ENCODE results near the gene SNRNP70. TPM values are rescaled to one million over a fixed set of nuclear protein-coding genes. Genes with fewer than 3 reads are reported as not detected.
A peak's percentile ranks its signal among the peaks of the same experiment; 100 is the strongest.

The SNRNP70 gene
- total RNA-seq, 1 donor from 2014 or later: 355 TPM

DNA sequence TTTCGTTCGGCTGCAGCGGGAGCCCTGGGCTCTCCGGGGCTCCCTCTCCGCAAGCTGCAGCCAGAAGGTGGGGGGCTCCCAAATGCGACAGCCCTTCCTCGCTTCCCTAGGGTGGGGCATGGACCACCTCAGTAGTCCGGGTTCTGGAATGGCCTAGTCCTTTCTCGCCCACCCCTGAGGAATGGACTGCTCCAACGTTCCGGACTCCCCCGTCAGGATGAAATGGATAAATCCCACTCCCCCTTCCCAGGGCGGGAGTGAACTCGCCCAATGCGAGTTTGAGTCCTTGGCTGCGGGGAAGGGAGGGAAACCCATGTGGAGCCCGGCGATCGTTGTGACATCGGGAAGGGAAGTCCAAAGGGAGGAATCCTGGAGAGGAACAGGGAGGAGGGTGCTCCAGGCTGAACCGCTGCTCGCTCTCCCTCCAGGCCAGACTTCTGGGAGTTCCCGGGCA lies 64.4 kb downstream of the SNRNP70 start:
- TF ChIP-seq, protein P1, sequence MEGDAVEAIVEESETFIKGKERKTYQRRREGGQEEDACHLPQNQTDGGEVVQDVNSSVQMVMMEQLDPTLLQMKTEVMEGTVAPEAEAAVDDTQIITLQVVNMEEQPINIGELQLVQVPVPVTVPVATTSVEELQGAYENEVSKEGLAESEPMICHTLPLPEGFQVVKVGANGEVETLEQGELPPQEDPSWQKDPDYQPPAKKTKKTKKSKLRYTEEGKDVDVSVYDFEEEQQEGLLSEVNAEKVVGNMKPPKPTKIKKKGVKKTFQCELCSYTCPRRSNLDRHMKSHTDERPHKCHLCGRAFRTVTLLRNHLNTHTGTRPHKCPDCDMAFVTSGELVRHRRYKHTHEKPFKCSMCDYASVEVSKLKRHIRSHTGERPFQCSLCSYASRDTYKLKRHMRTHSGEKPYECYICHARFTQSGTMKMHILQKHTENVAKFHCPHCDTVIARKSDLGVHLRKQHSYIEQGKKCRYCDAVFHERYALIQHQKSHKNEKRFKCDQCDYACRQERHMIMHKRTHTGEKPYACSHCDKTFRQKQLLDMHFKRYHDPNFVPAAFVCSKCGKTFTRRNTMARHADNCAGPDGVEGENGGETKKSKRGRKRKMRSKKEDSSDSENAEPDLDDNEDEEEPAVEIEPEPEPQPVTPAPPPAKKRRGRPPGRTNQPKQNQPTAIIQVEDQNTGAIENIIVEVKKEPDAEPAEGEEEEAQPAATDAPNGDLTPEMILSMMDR (IDR thresholded peaks at IDR 0.05; ENCODE audit: unreplicated experiment): no peak
- peaks cover 41% of the 10 kb centered on the region for H3K27me3 Mint-ChIP-seq
- peak overlapping the region; percentile 85 for H3K4me3 Mint-ChIP-seq (ENCODE audit: low read depth)
- H3K9me3 Mint-ChIP-seq (ENCODE audit: low read depth): peaks cover 6% of the 10 kb centered on the region
- H3K4me1 Mint-ChIP-seq (ENCODE audit: low read depth): peaks cover 7% of the 10 kb centered on the region
- peak; percentile 65 for DNase-seq (ENCODE audit: low spot score, unreplicated experiment)
- H3K27ac Mint-ChIP-seq: peak overlapping the region; percentile 96
- no peaks in the 10 kb centered on the region for H3K36me3 Mint-ChIP-seq (ENCODE audit: insufficient read depth)

DNA sequence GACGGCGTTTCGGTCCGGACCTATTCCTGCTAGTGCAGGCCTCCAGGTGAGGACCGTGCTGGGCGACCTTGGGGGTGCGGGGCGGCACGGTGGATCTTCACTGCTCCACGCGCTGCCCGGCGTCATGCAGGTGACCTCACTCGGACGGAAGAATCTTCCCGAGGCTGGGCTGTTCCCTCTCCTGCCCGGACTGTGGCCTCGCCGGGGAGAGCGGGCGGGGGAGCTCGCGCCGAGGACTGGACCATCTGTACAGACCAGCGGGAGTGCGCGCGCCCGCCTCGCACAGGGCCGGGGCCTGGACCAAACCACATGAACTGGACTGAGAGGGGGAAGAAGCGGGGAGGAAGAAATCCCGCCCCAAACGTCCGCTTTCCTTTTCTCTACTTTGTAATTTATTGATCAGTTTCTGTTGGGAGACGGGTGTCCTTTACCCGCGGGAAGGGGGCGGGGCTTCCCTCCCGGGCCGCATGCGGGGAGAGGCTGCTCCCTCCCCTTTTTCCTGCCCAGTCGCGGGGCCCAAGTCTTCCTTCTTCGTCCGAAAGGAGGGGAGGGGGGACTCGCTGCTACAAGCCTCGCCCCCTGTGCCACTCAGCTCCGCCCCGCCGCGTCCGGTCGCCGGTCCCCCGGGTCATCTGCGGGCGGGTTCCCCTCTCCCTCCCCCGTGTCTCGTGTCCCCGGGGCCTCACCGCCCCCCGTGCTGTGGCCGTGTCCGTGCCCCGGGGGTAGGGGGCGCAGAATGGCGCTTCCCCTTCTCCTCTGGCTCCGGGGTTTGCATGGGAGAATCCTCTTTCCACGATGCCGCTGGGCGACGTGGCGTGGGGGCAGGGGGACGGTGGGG lies 65.1 kb downstream of the SNRNP70 start:
- peaks cover 7% of the 10 kb centered on the region for H3K4me1 Mint-ChIP-seq (ENCODE audit: low read depth)
- TF ChIP-seq, protein P1 (IDR thresholded peaks at IDR 0.05; ENCODE audit: unreplicated experiment): no peak
- peaks cover 8% of the 10 kb centered on the region for H3K9me3 Mint-ChIP-seq (ENCODE audit: low read depth)
- H3K4me3 Mint-ChIP-seq (ENCODE audit: low read depth): peak overlapping the region; percentile 85
- peak; percentile 85 for DNase-seq (ENCODE audit: low spot score, unreplicated experiment)
- H3K27me3 Mint-ChIP-seq: peaks cover 42% of the 10 kb centered on the region
- H3K27ac Mint-ChIP-seq: peak overlapping the region; percentile 96
- H3K36me3 Mint-ChIP-seq (ENCODE audit: insufficient read depth): no peaks in the 10 kb centered on the region

DNA sequence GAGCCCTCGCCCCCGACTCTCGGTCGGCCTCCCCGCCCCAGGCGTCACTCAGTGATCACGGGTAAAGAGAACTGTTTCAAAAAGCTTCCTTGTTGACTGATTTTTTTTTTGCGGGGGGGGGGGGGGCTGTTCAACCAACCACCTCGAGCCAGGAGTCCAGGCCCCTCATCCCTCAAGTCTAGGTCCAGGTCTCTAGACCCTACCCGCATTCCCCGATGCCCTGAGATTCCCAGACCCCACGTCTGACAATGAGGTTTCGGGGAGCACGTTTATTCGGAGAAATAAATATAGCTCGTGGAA lies 65.6 kb downstream of the SNRNP70 start:
- H3K4me1 Mint-ChIP-seq (ENCODE audit: low read depth): peaks cover 11% of the 10 kb centered on the region
- DNase-seq (ENCODE audit: low spot score, unreplicated experiment): no peak
- H3K9me3 Mint-ChIP-seq (ENCODE audit: low read depth): peaks cover 8% of the 10 kb centered on the region
- H3K27ac Mint-ChIP-seq: no peak overlapping the region
- TF ChIP-seq, protein P1 (IDR thresholded peaks at IDR 0.05; ENCODE audit: unreplicated experiment): no peak
- peak overlapping the region; percentile 85 for H3K4me3 Mint-ChIP-seq (ENCODE audit: low read depth)
- no peaks in the 10 kb centered on the region for H3K36me3 Mint-ChIP-seq (ENCODE audit: insufficient read depth)
- H3K27me3 Mint-ChIP-seq: peaks cover 42% of the 10 kb centered on the region

DNA sequence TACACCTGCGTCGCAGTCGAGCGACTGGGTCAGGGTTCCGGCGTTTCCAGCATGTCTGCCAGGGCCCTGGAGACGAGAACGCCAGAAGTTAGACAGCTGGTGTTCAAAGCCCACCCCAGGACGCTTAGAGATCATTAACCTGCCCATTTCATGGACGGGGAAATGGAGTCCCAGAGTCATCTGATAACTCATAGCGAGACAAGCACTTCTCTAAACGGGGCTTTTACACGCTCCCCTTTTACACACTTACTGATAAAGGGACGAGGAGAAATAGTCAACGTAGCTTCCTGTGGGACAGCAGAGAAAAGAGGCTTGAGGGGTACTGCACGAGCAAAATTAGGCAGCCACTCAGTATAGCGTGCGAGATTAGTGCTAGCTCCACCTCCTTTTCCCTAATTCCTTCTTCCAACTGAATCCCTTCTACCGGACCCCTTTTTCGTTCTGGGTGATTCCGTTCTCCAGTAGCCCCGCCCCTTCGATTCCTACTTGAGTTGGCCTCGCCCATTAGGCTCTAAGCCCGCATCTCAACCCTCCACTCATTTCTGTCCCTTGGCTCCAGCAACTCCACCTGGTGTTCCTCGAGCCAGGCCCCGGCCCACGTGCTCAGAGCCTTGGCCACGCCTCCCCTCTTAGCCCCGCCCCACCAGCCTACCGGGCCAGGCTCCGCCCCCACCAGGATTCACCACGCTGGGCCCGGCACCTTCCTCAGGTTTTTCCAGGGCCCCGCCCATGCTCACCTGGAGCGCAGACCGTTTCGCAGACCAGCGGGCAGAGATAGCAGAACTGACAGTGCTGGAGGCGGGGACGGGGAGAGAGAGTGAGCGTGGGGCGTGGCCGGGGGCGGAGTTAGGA lies 66.2 kb downstream of the SNRNP70 start:
- H3K27me3 Mint-ChIP-seq: peaks cover 43% of the 10 kb centered on the region
- peak overlapping the region; percentile 50 for H3K4me3 Mint-ChIP-seq (ENCODE audit: low read depth)
- H3K4me1 Mint-ChIP-seq (ENCODE audit: low read depth): peaks cover 11% of the 10 kb centered on the region
- H3K36me3 Mint-ChIP-seq (ENCODE audit: insufficient read depth): no peaks in the 10 kb centered on the region
- peak overlapping the region; percentile 79 for H3K27ac Mint-ChIP-seq
- TF ChIP-seq, protein P1 (IDR thresholded peaks at IDR 0.05; ENCODE audit: unreplicated experiment): no peak
- DNase-seq (ENCODE audit: low spot score, unreplicated experiment): peak; percentile 62
- peaks cover 8% of the 10 kb centered on the region for H3K9me3 Mint-ChIP-seq (ENCODE audit: low read depth)

DNA sequence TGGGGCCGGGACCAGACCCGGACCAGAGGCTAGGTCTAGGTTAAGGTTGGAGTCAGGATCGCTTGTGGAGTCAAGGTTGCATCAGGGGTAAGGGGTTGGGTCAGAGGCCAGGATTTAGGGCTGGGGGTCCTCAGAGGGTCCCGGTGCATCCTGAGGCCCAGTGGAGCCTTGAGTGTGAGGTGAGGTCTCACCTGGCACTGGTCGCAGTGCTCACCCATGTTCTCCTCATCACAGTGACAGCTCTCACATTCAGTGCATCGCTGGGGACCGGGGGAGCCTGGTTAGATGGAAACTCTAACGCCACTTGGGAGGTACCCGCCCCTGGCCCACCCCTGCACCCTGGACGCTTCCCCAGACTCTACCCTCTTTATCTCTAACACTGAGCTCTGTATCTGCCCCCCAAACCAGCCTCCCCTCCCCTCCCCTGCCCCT lies 66.9 kb downstream of the SNRNP70 start:
- Mint-ChIP-seq H3K9me3 (ENCODE audit: low read depth) (peaks cover 8% of the 10 kb centered on the region), H3K27ac (no peak overlapping the region), H3K27me3 (peaks cover 38% of the 10 kb centered on the region), H3K36me3 (ENCODE audit: insufficient read depth) (no peaks in the 10 kb centered on the region), H3K4me3 (ENCODE audit: low read depth) (no peak overlapping the region), H3K4me1 (ENCODE audit: low read depth) (peaks cover 11% of the 10 kb centered on the region)
- no peak for DNase-seq (ENCODE audit: low spot score, unreplicated experiment)
- TF ChIP-seq, protein P1 (IDR thresholded peaks at IDR 0.05; ENCODE audit: unreplicated experiment): no peak
